Stimulated activated naive CD8-positive, alpha-beta T cell treated with anti-CD3 and anti-CD28 coated beads, Interleukin-15, Interleukin-2, amounts not matched to agents 100 ng/mL and 50 ng/mL, for 24 hours (primary cell): ENCODE data around the gene KCTD7.
"Not testable (repeated sequence)": the region's sequence is repeated elsewhere in the genome, so short reads cannot be mapped to it uniquely, and the experiment has no call there.

Source experiments
- H3K27ac Mint-ChIP-seq: one replicate; pipeline ENCODE4 v1.8.0; 2021; ENCODE audit warnings: mild to moderate bottlenecking, mixed read lengths
- H3K27me3 Mint-ChIP-seq: one replicate; pipeline ENCODE4 v1.8.0; 2021; ENCODE audit warnings: mixed read lengths
- H3K36me3 Mint-ChIP-seq: one replicate; pipeline ENCODE4 v1.8.0; 2021; ENCODE audit warnings: low read depth, mixed read lengths
- H3K4me1 Mint-ChIP-seq: one replicate; pipeline ENCODE4 v1.8.0; 2021; ENCODE audit warnings: low read depth, mixed read lengths
- H3K4me3 Mint-ChIP-seq: one replicate; pipeline ENCODE4 v1.8.0; 2021; ENCODE audit warnings: mild to moderate bottlenecking, mixed read lengths
- H3K9me3 Mint-ChIP-seq: one replicate; pipeline ENCODE4 v1.8.0; 2021; ENCODE audit warnings: mixed read lengths

Gene KCTD7

GRCh38 chr7:66634816-66635215 is 6.1 kb downstream of the KCTD7 start:
- H3K27ac Mint-ChIP-seq = no peak overlapping the region
- H3K36me3 Mint-ChIP-seq = peaks cover 15% of the 10 kb centered on the region
- no peaks in the 10 kb centered on the region for H3K9me3 Mint-ChIP-seq
- H3K4me1 Mint-ChIP-seq = peaks cover 43% of the 10 kb centered on the region
- no peak overlapping the region for H3K4me3 Mint-ChIP-seq
- no peaks in the 10 kb centered on the region for H3K27me3 Mint-ChIP-seq

GRCh38 chr7:66635322-66635981 is 6.8 kb downstream of the KCTD7 start:
- H3K27me3 Mint-ChIP-seq, H3K27ac Mint-ChIP-seq, H3K4me3 Mint-ChIP-seq, H3K9me3 Mint-ChIP-seq: not testable (repeated sequence)
- Mint-ChIP-seq H3K36me3 (peaks cover 21% of the 10 kb centered on the region), H3K4me1 (peaks cover 37% of the 10 kb centered on the region)

GRCh38 chr7:66635982-66636546 is 7.4 kb downstream of the KCTD7 start:
- H3K4me3 Mint-ChIP-seq, H3K9me3 Mint-ChIP-seq, H3K27me3 Mint-ChIP-seq: not testable (repeated sequence)
- Mint-ChIP-seq H3K27ac (peak overlapping the region; percentile 65), H3K4me1 (peaks cover 30% of the 10 kb centered on the region), H3K36me3 (peaks cover 21% of the 10 kb centered on the region)

- no peak overlapping the region for H3K27ac Mint-ChIP-seq
- H3K4me1 Mint-ChIP-seq = peaks cover 20% of the 10 kb centered on the region
- peaks cover 29% of the 10 kb centered on the region for H3K36me3 Mint-ChIP-seq
- H3K9me3 Mint-ChIP-seq = no peaks in the 10 kb centered on the region
- no peak overlapping the region for H3K4me3 Mint-ChIP-seq
- H3K27me3 Mint-ChIP-seq = no peaks in the 10 kb centered on the region
Measured at GRCh38 chr7:66638309-66639099, 9.8 kb downstream of the KCTD7 start.

- Mint-ChIP-seq H3K27me3 (no peaks in the 10 kb centered on the region), H3K36me3 (peaks cover 29% of the 10 kb centered on the region), H3K27ac (no peak overlapping the region), H3K4me1 (peaks cover 15% of the 10 kb centered on the region), H3K4me3 (no peak overlapping the region), H3K9me3 (no peaks in the 10 kb centered on the region)
Measured at GRCh38 chr7:66639773-66640172, 11.1 kb downstream of the KCTD7 start.

GRCh38 chr7:66640802-66641525 is 12.3 kb downstream of the KCTD7 start:
- Mint-ChIP-seq H3K27ac (no peak overlapping the region), H3K27me3 (no peaks in the 10 kb centered on the region), H3K9me3 (no peaks in the 10 kb centered on the region), H3K4me3 (no peak overlapping the region), H3K4me1 (peaks cover 9% of the 10 kb centered on the region), H3K36me3 (peaks cover 29% of the 10 kb centered on the region)

GRCh38 chr7:66641526-66641871 is 12.8 kb downstream of the KCTD7 start:
- H3K36me3 Mint-ChIP-seq = peaks cover 29% of the 10 kb centered on the region
- no peak overlapping the region for H3K27ac Mint-ChIP-seq
- H3K27me3 Mint-ChIP-seq = no peaks in the 10 kb centered on the region
- H3K4me3 Mint-ChIP-seq = no peak overlapping the region
- peaks cover 5% of the 10 kb centered on the region for H3K4me1 Mint-ChIP-seq
- H3K9me3 Mint-ChIP-seq = no peaks in the 10 kb centered on the region

- no peaks in the 10 kb centered on the region for H3K27me3 Mint-ChIP-seq
- H3K9me3 Mint-ChIP-seq = no peaks in the 10 kb centered on the region
- peaks cover 5% of the 10 kb centered on the region for H3K4me1 Mint-ChIP-seq
- H3K36me3 Mint-ChIP-seq = peaks cover 29% of the 10 kb centered on the region
- no peak overlapping the region for H3K27ac Mint-ChIP-seq
- H3K4me3 Mint-ChIP-seq = no peak overlapping the region
Measured at GRCh38 chr7:66642186-66642585, 13.5 kb downstream of the KCTD7 start.

GRCh38 chr7:66642932-66643331 is 14.3 kb downstream of the KCTD7 start:
- Mint-ChIP-seq H3K27me3 (no peaks in the 10 kb centered on the region), H3K36me3 (peaks cover 29% of the 10 kb centered on the region), H3K27ac (peak overlapping the region; percentile 13), H3K9me3 (no peaks in the 10 kb centered on the region), H3K4me3 (no peak overlapping the region), H3K4me1 (peaks cover 5% of the 10 kb centered on the region)

- Mint-ChIP-seq H3K27ac (no peak overlapping the region), H3K9me3 (no peaks in the 10 kb centered on the region), H3K4me1 (peaks cover 5% of the 10 kb centered on the region), H3K27me3 (no peaks in the 10 kb centered on the region), H3K4me3 (no peak overlapping the region), H3K36me3 (peaks cover 29% of the 10 kb centered on the region)
Measured at GRCh38 chr7:66643395-66643794, 14.7 kb downstream of the KCTD7 start.

- H3K9me3 Mint-ChIP-seq, H3K27me3 Mint-ChIP-seq, H3K4me3 Mint-ChIP-seq, H3K36me3 Mint-ChIP-seq, H3K27ac Mint-ChIP-seq: not testable (repeated sequence)
- H3K4me1 Mint-ChIP-seq = peaks cover 25% of the 10 kb centered on the region
Measured at GRCh38 chr7:66651026-66651425, 22.3 kb downstream of the KCTD7 start.

- H3K36me3 Mint-ChIP-seq, H3K27me3 Mint-ChIP-seq, H3K9me3 Mint-ChIP-seq: not testable (repeated sequence)
- Mint-ChIP-seq H3K4me3 (peak overlapping the region; percentile 94), H3K4me1 (peaks cover 36% of the 10 kb centered on the region), H3K27ac (peak overlapping the region; percentile 97)
Measured at GRCh38 chr7:66653719-66654274, 25.1 kb downstream of the KCTD7 start.

- no peaks in the 10 kb centered on the region for H3K27me3 Mint-ChIP-seq
- H3K4me1 Mint-ChIP-seq = peaks cover 36% of the 10 kb centered on the region
- peaks cover 7% of the 10 kb centered on the region for H3K36me3 Mint-ChIP-seq
- peak overlapping the region; percentile 97 for H3K27ac Mint-ChIP-seq
- peak overlapping the region; percentile 94 for H3K4me3 Mint-ChIP-seq
- H3K9me3 Mint-ChIP-seq = no peaks in the 10 kb centered on the region
Measured at GRCh38 chr7:66654275-66655112, 25.8 kb downstream of the KCTD7 start.

GRCh38 chr7:66655113-66655806 is 26.6 kb downstream of the KCTD7 start:
- H3K36me3 Mint-ChIP-seq, H3K9me3 Mint-ChIP-seq, H3K27me3 Mint-ChIP-seq: not testable (repeated sequence)
- H3K4me3 Mint-ChIP-seq = peak overlapping the region; percentile 94
- peaks cover 36% of the 10 kb centered on the region for H3K4me1 Mint-ChIP-seq
- peak overlapping the region; percentile 97 for H3K27ac Mint-ChIP-seq
